Adrenal gland (tissue), 19 donors: ENCODE measurements around the gene RAB33B. TPM values are rescaled to one million over a fixed set of nuclear protein-coding genes. Genes with fewer than 3 reads are reported as not detected.
"Not testable (repeated sequence)": the region's sequence is repeated elsewhere in the genome, so short reads cannot be mapped to it uniquely, and the experiment has no call there.

ENCODE experiments used
- DNase-seq, 7 donors: peaks; one replicate each; pipeline ENCODE4 v3.0.0-alpha.2; 2019 to 2020
- H3K27ac ChIP-seq, 5 donors: fragments of 200-600 bp; sonication (generic) in 4 of 5; 1 replicate in 3 of 5; 2 replicates in 2 of 5; pipeline versions ENCODE4 v1.5.1 to v1.8.0; 2016 to 2020; ENCODE audit warnings: mild to moderate bottlenecking in 1 of 5
- H3K27me3 ChIP-seq: fragments of 200-600 bp; 2 replicates; pipeline ENCODE4 v1.8.0; 2021
- H3K36me3 ChIP-seq, 2 donors: fragments of 200-600 bp; replicated peaks in 1 of 2; 1 replicate in 1 of 2; 2 replicates in 1 of 2; pipeline versions ENCODE4 v1.5.1 to v1.8.0; 2018 to 2022
- H3K4me1 ChIP-seq, 2 donors: fragments of 200-600 bp; replicated peaks in 1 of 2; 1 replicate in 1 of 2; 2 replicates in 1 of 2; pipeline versions ENCODE4 v1.5.1 to v1.8.0; 2018 to 2021
- H3K4me3 ChIP-seq, 4 donors: fragments of 200-600 bp; sonication (generic) in 3 of 4; one replicate each; pipeline ENCODE4 v1.5.1; 2016 to 2018
- H3K9me3 ChIP-seq, 3 donors: fragments of 200-600 bp; sonication (generic) in 1 of 3; replicated peaks in 1 of 3; 1 replicate in 2 of 3; 2 replicates in 1 of 3; pipeline versions ENCODE4 v1.5.1 to v1.8.0; 2016 to 2021
- POLR2A ChIP-seq, 2 donors: fragments of 450-650 bp; IDR thresholded peaks; one replicate each; pipeline ENCODE4 v1.6.1; 2017; ENCODE audit warnings: antibody characterized with exemption in 2 of 2, mild to moderate bottlenecking in 2 of 2, moderate library complexity in 1 of 2
- WGBS, 4 donors: extraction: QIAGEN DNeasy Blood & Tissue Kit in 2 of 4; methylation state at CpG; one replicate each; pipeline versions ENCODE4 v1.1.5 to v1.1.7; 2013 to 2017; 5-methylcytosine and 5-hydroxymethylcytosine counted together
- intact Hi-C, 2 donors: fragments of 100-400 bp; cut with DNase I; formaldehyde crosslinking; loops; one replicate each; pipeline versions ENCODE4 v1.14.1 to v1.15.0; 2022 to 2023
- long read RNA-seq, 10 donors: library from polyadenylated mRNA in 3 of 10; unstranded in 2 of 10; stranded (forward) in 1 of 10; transcript quantifications; one replicate each; pipeline ENCODE4 v2.0.0 and lab custom pipeline, GENCODE V29; 2021 to 2026
- polyA plus RNA-seq, 3 donors: library from polyadenylated mRNA; stranded (reverse); fragments of 200-250 nt in 2 of 3; fragments of 350-450 nt in 1 of 3; fragmentation: Illumina TruSeq in 1 of 3; extraction: RNeasy Lipid Tissue Mini Kit (QIAGEN cat#74804) in 1 of 3; gene quantifications; one replicate each; pipeline ENCODE4 v1.2.3, GENCODE V29; 2013 to 2014
- total RNA-seq, 9 donors: library from RNA; depleted of rRNA in 4 of 9; stranded (reverse); fragments of >200 nt in 4 of 9; fragments of 120-200 nt in 1 of 9; fragmentation: NEBNext Ultra II Directional in 1 of 9; extraction: Animal tissue kit (Norgen Biotek cat#: 25700) in 1 of 9; gene quantifications; one replicate each; pipeline versions ENCODE4 v1.1.0 to v1.2.4, GENCODE V29; 2013 to 2023
- TF ChIP-seq, protein P1 (sequence below), 6 experiments: fragments of 450-650 bp in 4 of 6; fragments of 200-600 bp in 2 of 6; sonication (generic) in 1 of 6; IDR thresholded peaks; 1 replicate in 5 of 6; 2 replicates in 1 of 6; pipeline versions ENCODE4 v1.5.1 to v1.8.0; 2016 to 2021; ENCODE audit warnings: antibody characterized with exemption in 6 of 6, mild to moderate bottlenecking in 2 of 6, moderate library complexity in 1 of 6
- donor health status: healthy with polysubstance abuse.
- donor health status: Bipolar disorder and iron deficiency.
- donor health status: DM: yes; HTN: yes; CAD: no.
- donor health status: DM: no; HTN: no; CAD: no.
- donor health status: DM: no; HTN: no; CAD: no.
- donor health status: DM: yes; HTN: yes; CAD: no.

RAB33B gene
- 1 to 10 TPM; 4.6 to 9.4 (median 6.9) TPM for total RNA-seq
- polyA plus RNA-seq: 1 to 10 TPM; 2.0 to 4.6 (median 3.2) TPM
- long read RNA-seq, donor 1, full-length matches to known transcripts: 3 of 3 reads
- long read RNA-seq, donor 1, partial matches to known transcripts: 0 of 3 reads
- long read RNA-seq, donor 1, other reads (novel, unspliced or antisense): 0 of 3 reads
- long read RNA-seq, donor 2, full-length matches to known transcripts: 2 of 2 reads
- long read RNA-seq, donor 2, partial matches to known transcripts: 0 of 2 reads
- long read RNA-seq, donor 2, other reads (novel, unspliced or antisense): 0 of 2 reads
- long read RNA-seq, donor 3, full-length matches to known transcripts: 3 of 3 reads
- long read RNA-seq, donor 3, partial matches to known transcripts: 0 of 3 reads
- long read RNA-seq, donor 3, other reads (novel, unspliced or antisense): 0 of 3 reads
- long read RNA-seq, donor 4, partial matches to known transcripts: 0 of 5 reads
- long read RNA-seq, donor 4, other reads (novel, unspliced or antisense): 5 of 5 reads
- long read RNA-seq, donor 5, full-length matches to known transcripts: 4 of 6 reads
- long read RNA-seq, donor 5, partial matches to known transcripts: 0 of 6 reads
- long read RNA-seq, donor 5, other reads (novel, unspliced or antisense): 2 of 6 reads
- long read RNA-seq, donor 6, full-length matches to known transcripts: 1 of 3 reads
- long read RNA-seq, donor 6, partial matches to known transcripts: 0 of 3 reads
- long read RNA-seq, donor 6, other reads (novel, unspliced or antisense): 2 of 3 reads
- long read RNA-seq, donor 7, full-length matches to known transcripts: 2 of 2 reads
- long read RNA-seq, donor 7, partial matches to known transcripts: 0 of 2 reads
- long read RNA-seq, donor 7, other reads (novel, unspliced or antisense): 0 of 2 reads
- long read RNA-seq, donor 8, full-length matches to known transcripts: 1 of 1 reads
- long read RNA-seq, donor 8, partial matches to known transcripts: 0 of 1 reads
- long read RNA-seq, donor 8, other reads (novel, unspliced or antisense): 0 of 1 reads
- long read RNA-seq, donor 9, full-length matches to known transcripts: 3 of 3 reads
- long read RNA-seq, donor 9, partial matches to known transcripts: 0 of 3 reads
- long read RNA-seq, donor 9, other reads (novel, unspliced or antisense): 0 of 3 reads
- long read RNA-seq, donor 10, full-length matches to known transcripts: 2 of 2 reads
- long read RNA-seq, donor 10, partial matches to known transcripts: 0 of 2 reads
- long read RNA-seq, donor 10, other reads (novel, unspliced or antisense): 0 of 2 reads

DNA sequence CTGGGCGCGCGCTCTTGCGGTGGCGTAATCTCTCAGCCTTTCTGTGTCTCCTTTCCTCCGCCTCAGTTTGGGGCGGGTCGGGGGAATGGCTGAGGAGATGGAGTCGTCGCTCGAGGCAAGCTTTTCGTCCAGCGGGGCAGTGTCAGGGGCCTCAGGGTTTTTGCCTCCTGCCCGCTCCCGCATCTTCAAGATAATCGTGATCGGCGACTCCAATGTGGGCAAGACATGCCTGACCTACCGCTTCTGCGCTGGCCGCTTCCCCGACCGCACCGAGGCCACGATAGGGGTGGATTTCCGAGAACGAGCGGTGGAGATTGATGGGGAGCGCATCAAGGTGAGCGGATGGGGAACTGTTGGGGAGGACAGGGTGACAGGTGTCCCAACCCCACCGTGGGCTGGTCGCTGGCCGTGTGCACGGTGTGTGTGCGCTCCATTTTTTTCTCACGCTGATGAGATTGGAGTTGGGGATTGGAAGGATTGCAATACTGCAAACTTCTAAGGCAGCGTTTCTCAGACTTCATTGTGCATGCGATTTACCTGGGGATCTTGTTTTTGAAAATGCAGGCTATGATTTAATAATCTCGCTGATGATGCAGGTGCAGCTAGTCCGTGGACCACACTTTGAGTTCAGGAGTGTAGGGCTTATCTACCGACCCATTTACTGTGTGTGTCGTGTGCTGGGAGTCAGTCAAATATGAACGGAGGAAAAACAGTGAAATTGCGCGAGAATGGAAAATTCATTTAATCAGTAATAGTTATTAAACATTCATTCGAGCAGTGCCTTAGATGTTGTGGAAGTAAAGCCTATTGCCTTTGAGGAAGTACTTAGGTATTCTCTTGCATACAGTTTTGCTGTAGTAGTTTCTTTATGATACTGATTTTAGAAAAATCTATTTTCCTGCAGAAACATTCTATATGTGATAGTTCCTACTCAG is at the start of gene RAB33B:
Gene RAB33B, plus strand, starts transcription at position 11 of the 935 bp plus-strand sequence. Its CDS starts 75 bp downstream, at position 86.
- Histone ChIP-seq H3K4me3 (peak within 1 kb of the TSS; percentile 49 to 82 (median 63)), H3K27ac (peak within 1 kb of the TSS; percentile 78 to 98 (median 98)), H3K36me3 (no peaks in the 10 kb centered on the region), H3K9me3 (no peaks in the 10 kb centered on the region), H3K4me1 (peaks cover 25 to 47% of the 10 kb centered on the region in 2 donors), H3K27me3 (no peaks in the 10 kb centered on the region)
- intact Hi-C loops: no loop called here
- 1 to 2% (median 1%) methylated on average over 19 to 46 of the region's 46 CpGs for WGBS, 4 donors
- TF ChIP-seq POLR2A (IDR thresholded peaks at IDR 0.05): peak; percentile 50 to 81
- TF ChIP-seq, protein P1, sequence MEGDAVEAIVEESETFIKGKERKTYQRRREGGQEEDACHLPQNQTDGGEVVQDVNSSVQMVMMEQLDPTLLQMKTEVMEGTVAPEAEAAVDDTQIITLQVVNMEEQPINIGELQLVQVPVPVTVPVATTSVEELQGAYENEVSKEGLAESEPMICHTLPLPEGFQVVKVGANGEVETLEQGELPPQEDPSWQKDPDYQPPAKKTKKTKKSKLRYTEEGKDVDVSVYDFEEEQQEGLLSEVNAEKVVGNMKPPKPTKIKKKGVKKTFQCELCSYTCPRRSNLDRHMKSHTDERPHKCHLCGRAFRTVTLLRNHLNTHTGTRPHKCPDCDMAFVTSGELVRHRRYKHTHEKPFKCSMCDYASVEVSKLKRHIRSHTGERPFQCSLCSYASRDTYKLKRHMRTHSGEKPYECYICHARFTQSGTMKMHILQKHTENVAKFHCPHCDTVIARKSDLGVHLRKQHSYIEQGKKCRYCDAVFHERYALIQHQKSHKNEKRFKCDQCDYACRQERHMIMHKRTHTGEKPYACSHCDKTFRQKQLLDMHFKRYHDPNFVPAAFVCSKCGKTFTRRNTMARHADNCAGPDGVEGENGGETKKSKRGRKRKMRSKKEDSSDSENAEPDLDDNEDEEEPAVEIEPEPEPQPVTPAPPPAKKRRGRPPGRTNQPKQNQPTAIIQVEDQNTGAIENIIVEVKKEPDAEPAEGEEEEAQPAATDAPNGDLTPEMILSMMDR (IDR thresholded peaks at IDR 0.05): no peak
- no peak for DNase-seq

DNA sequence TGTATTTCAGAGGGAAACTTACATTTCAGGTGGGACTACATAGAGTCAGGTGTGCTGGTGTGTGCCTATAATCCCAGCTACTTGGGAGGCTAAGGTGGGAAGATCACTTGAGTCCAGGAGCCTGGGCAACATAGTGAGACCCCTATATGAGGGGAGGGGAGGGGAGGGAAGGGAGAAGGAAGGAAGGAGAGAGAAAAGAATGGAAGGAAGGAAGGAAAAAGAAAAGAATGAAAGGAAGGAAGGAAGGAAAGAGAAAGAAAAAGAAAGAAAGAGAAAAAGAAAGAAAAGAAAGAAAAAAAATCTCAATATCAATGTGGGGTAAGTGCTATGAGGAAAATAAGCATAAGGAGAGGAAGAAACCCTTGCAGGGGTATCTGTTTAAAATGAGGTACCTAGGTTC is 43.6 kb upstream of the RAB33B start:
- Histone ChIP-seq H3K27me3 (no peaks in the 10 kb centered on the region), H3K4me3 (no peak overlapping the region), H3K9me3 (peaks cover 0 to 6% (median 0%) of the 10 kb centered on the region in 3 donors), H3K27ac (no peak overlapping the region), H3K36me3 (no peaks in the 10 kb centered on the region), H3K4me1 (no peaks in the 10 kb centered on the region)
- TF ChIP-seq, protein P1 (IDR thresholded peaks at IDR 0.05): no peak
- TF ChIP-seq POLR2A (IDR thresholded peaks at IDR 0.05): no peak
- intact Hi-C loops: no loop called here
- no peak for DNase-seq

DNA sequence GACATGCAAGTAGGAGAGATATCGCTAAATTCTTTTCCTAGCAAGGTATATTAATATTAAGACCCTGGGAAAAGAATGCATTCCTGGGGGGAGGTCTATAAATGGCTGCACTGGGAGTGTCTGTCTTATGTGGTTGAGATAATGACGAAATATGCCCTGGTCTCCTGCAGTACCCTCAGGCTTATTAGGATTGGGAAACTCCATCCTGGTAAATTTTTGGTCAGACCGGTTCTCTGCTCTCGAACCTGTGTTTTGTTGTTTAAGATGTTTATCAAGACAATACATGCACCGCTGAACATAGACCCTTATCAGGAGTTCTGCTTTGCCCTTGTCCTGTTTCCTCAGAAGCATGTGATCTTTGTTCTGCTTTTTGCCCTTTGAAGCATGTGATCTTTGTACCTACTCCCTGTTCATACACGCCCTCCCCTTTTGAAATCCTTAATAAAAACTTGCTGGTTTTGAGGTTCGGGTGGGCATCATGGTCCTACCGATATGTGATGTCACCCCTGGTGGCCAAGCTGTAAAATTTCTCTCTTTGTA is 39.2 kb upstream of the RAB33B start:
- DNase-seq, H3K27ac ChIP-seq, H3K4me1 ChIP-seq, H3K9me3 ChIP-seq, H3K4me3 ChIP-seq, H3K36me3 ChIP-seq, H3K27me3 ChIP-seq, intact Hi-C loops: not testable (repeated sequence)
- 82 to 91% (median 86%) methylated on average over 8 of the region's 8 CpGs for WGBS, 4 donors
- TF ChIP-seq, protein P1 (IDR thresholded peaks at IDR 0.05): peak in 1 of 6 experiments; percentile 5
